Measurements from ENCODE around the gene IREB2. TPM values are rescaled to one million over a fixed set of nuclear protein-coding genes. Genes with fewer than 3 reads are reported as not detected.

IREB2 gene
- total and polyA plus RNA-seq, 2 donors (not counting 1 experiment from before 2014, with no cell fraction given), result 14.7 to 92.1 TPM

GRCh38 chr15:78408961-78409360 is 29.1 kb upstream of the IREB2 start:
- no peak overlapping the region for H3K27ac Mint-ChIP-seq
- Histone ChIP-seq H2AFZ (ENCODE audit: insufficient read depth, low read depth, low read length, poor library complexity, severe bottlenecking) (no peak overlapping the region), H3K36me3 (replicated peaks in 1 of 2; ENCODE audit: control extremely low read depth in 1 of 2, control insufficient read depth in 1 of 2, extremely low read depth in 1 of 2, insufficient read depth in 2 of 2, low read length in 1 of 2) (no peaks in the 10 kb centered on the region), H3K4me2 (replicated peaks; ENCODE audit: low read depth, low read length, poor library complexity, severe bottlenecking) (no peak overlapping the region), H3K9ac (ENCODE audit: low read length) (no peak overlapping the region), H3K79me2 (ENCODE audit: control insufficient read depth, insufficient read depth, low read length) (no peaks in the 10 kb centered on the region), H3K9me3 (ENCODE audit: control extremely low read depth in 1 of 3, control insufficient read depth in 2 of 3, insufficient read depth in 1 of 3, low read length in 2 of 3) (no peaks in the 10 kb centered on the region), H3K27me3 (replicated peaks in 1 of 4; ENCODE audit: control extremely low read depth in 1 of 4, control insufficient read depth in 3 of 4, insufficient read depth in 4 of 4, low read length in 3 of 4) (peaks cover 0 to 3% (median 0%) of the 10 kb centered on the region in 4 experiments), H3K4me1 (ENCODE audit: control insufficient read depth in 2 of 2, insufficient read depth in 2 of 2, low read length in 2 of 2) (no peaks in the 10 kb centered on the region), H3K4me3 (ENCODE audit: control extremely low read depth in 1 of 5, extremely low read depth in 1 of 5, insufficient read depth in 1 of 5, low read depth in 2 of 5, low read length in 4 of 5) (no peak overlapping the region), H3K27ac (ENCODE audit: low read length in 2 of 2) (no peak overlapping the region), H4K20me1 (ENCODE audit: control insufficient read depth, insufficient read depth, low read length, poor library complexity, severe bottlenecking) (no peaks in the 10 kb centered on the region)
- H3K9me3 Mint-ChIP-seq (ENCODE audit: insufficient read depth), result no peaks in the 10 kb centered on the region
- intact Hi-C loops (cut with micrococcal nuclease), result no loop called here
- WGBS (ENCODE audit: insufficient coverage), result no CpG with 5 or more reads among the region's 2 CpGs
- no peaks in the 10 kb centered on the region for H3K4me1 Mint-ChIP-seq
- DNase-seq (no peak), ATAC-seq (ENCODE audit: low read depth) (no peak)
- no peak for TF ChIP-seq CTCF (IDR thresholded peaks at IDR 0.05)
- no peak for TF ChIP-seq EZH2 (IDR thresholded peaks at IDR 0.05; ENCODE audit: borderline replicate concordance, insufficient read depth, low read depth, low read length, poor library complexity, severe bottlenecking)
- peaks cover 11% of the 10 kb centered on the region for H3K27me3 Mint-ChIP-seq
- CTCF ChIA-PET, result interaction anchor here (1.0 to 1.5 kb wide), 2 partner anchors 10 to 14 kb away, joined by 3 to 5 read pairs; no protein-coding TSS in a partner anchor
- POLR2A ChIA-PET, result no interaction called here
- no peak overlapping the region for H3K4me3 Mint-ChIP-seq

- H3K9ac ChIP-seq (ENCODE audit: low read length), result no peak overlapping the region
- Mint-ChIP-seq H3K27me3 (peaks cover 9% of the 10 kb centered on the region), H3K27ac (no peak overlapping the region), H3K9me3 (ENCODE audit: insufficient read depth) (no peaks in the 10 kb centered on the region), H3K4me1 (no peaks in the 10 kb centered on the region), H3K4me3 (no peak overlapping the region)
- WGBS (ENCODE audit: insufficient coverage), result 83% methylated on average over 1 of the region's 1 CpG
- TF ChIP-seq CTCF (IDR thresholded peaks at IDR 0.05) (no peak), EZH2 (IDR thresholded peaks at IDR 0.05; ENCODE audit: borderline replicate concordance, insufficient read depth, low read depth, low read length, poor library complexity, severe bottlenecking) (no peak)
- no peak overlapping the region for H3K27ac ChIP-seq (ENCODE audit: low read length in 2 of 2)
- H3K36me3 ChIP-seq (replicated peaks in 1 of 2; ENCODE audit: control extremely low read depth in 1 of 2, control insufficient read depth in 1 of 2, extremely low read depth in 1 of 2, insufficient read depth in 2 of 2, low read length in 1 of 2), result no peaks in the 10 kb centered on the region
- CTCF ChIA-PET, result interaction anchor here (0.7 to 1.3 kb wide), 2 partner anchors 12 to 13 kb away, joined by 3 to 6 read pairs; no protein-coding TSS in a partner anchor
- H3K4me3 ChIP-seq (ENCODE audit: control extremely low read depth in 1 of 5, extremely low read depth in 1 of 5, insufficient read depth in 1 of 5, low read depth in 2 of 5, low read length in 4 of 5), result no peak overlapping the region
- H3K9me3 ChIP-seq (ENCODE audit: control extremely low read depth in 1 of 3, control insufficient read depth in 2 of 3, insufficient read depth in 1 of 3, low read length in 2 of 3), result no peaks in the 10 kb centered on the region
- H3K79me2 ChIP-seq (ENCODE audit: control insufficient read depth, insufficient read depth, low read length), result no peaks in the 10 kb centered on the region
- intact Hi-C loops (cut with micrococcal nuclease), result no loop called here
- POLR2A ChIA-PET, result no interaction called here
- H4K20me1 ChIP-seq (ENCODE audit: control insufficient read depth, insufficient read depth, low read length, poor library complexity, severe bottlenecking), result no peaks in the 10 kb centered on the region
- H3K27me3 ChIP-seq (replicated peaks in 1 of 4; ENCODE audit: control extremely low read depth in 1 of 4, control insufficient read depth in 3 of 4, insufficient read depth in 4 of 4, low read length in 3 of 4), result no peaks in the 10 kb centered on the region
- no peaks in the 10 kb centered on the region for H3K4me1 ChIP-seq (ENCODE audit: control insufficient read depth in 2 of 2, insufficient read depth in 2 of 2, low read length in 2 of 2)
- ATAC-seq (ENCODE audit: low read depth), result no peak
- no peak for DNase-seq
- no peak overlapping the region for H3K4me2 ChIP-seq (replicated peaks; ENCODE audit: low read depth, low read length, poor library complexity, severe bottlenecking)
- H2AFZ ChIP-seq (ENCODE audit: insufficient read depth, low read depth, low read length, poor library complexity, severe bottlenecking), result no peak overlapping the region
Observed at GRCh38 chr15:78411061-78411460, 27.0 kb upstream of the IREB2 start.
